B cell (primary cell): ENCODE data around the gene C1QTNF12. TPM values are rescaled to one million over a fixed set of nuclear protein-coding genes. Genes with fewer than 3 reads are reported as not detected.

ENCODE experiments used
- ATAC-seq: fragments of 200-7000 bp; cut with Tn5 transposase; one replicate; pipeline ENCODE4 v1.10.0; 2021; ENCODE audit warnings: low read depth, mild to moderate bottlenecking, moderate number of reproducible peaks, moderate library complexity
- CTCF ChIA-PET: fragments of 350-600 bp; sonication (Branson Sonifier 250); formaldehyde crosslinking; loops from one replicate; lab custom pipeline; 2021; ENCODE audit warnings: antibody characterized with exemption, inconsistent platforms; lab: Charles Lee
- POLR2A ChIA-PET: fragments of 350-600 bp; sonication (Branson Sonifier 250); formaldehyde crosslinking; loops from one replicate; lab custom pipeline; 2021; ENCODE audit warnings: antibody characterized with exemption; lab: Charles Lee
- DNase-seq: peaks from one replicate; pipeline ENCODE4 v3.0.0; 2013
- H2AFZ ChIP-seq: 2 replicates; pipeline ENCODE4 v1.6.1; 2012; ENCODE audit warnings: mild to moderate bottlenecking, low read depth, low read length; ENCODE audit not compliant: insufficient read depth, poor library complexity, severe bottlenecking
- H3K27ac ChIP-seq, 2 donors: 1 replicate in 1 of 2; 2 replicates in 1 of 2; pipeline ENCODE4 v1.5.1; 2012 to 2013; ENCODE audit warnings: low read length in 2 of 2, mild to moderate bottlenecking in 2 of 2, moderate library complexity in 1 of 2
- H3K27me3 ChIP-seq, 4 experiments: fragments of 200-600 bp in 1 of 4; sonication (generic) in 1 of 4; replicated peaks in 1 of 4; 1 replicate in 2 of 4; 2 replicates in 2 of 4; pipeline versions ENCODE4 v1.6.1 to v1.7.0; 2013 to 2016; ENCODE audit warnings: low read length in 3 of 4, mild to moderate bottlenecking in 2 of 4, mixed read lengths in 1 of 4, moderate library complexity in 1 of 4; ENCODE audit not compliant: insufficient read depth in 4 of 4, control insufficient read depth in 3 of 4; ENCODE audit errors: control extremely low read depth in 1 of 4
- H3K36me3 ChIP-seq, 2 experiments: replicated peaks in 1 of 2; 1 replicate in 1 of 2; 2 replicates in 1 of 2; pipeline versions ENCODE4 v1.6.1 to v1.7.1; 2013; ENCODE audit warnings: low read length in 1 of 2; ENCODE audit not compliant: insufficient read depth in 2 of 2, control insufficient read depth in 1 of 2; ENCODE audit errors: control extremely low read depth in 1 of 2, extremely low read depth in 1 of 2
- H3K4me1 ChIP-seq, 2 donors: fragments of 200-600 bp in 1 of 2; sonication (generic) in 1 of 2; 1 replicate in 1 of 2; 2 replicates in 1 of 2; pipeline versions ENCODE4 v1.5.1 to v1.6.1; 2013 to 2017; ENCODE audit warnings: low read length in 2 of 2; ENCODE audit not compliant: control insufficient read depth in 2 of 2, insufficient read depth in 2 of 2
- H3K4me2 ChIP-seq: replicated peaks from 2 replicates; pipeline ENCODE3; 2012; ENCODE audit warnings: mild to moderate bottlenecking, low read depth, low read length; ENCODE audit not compliant: poor library complexity, severe bottlenecking
- H3K4me3 ChIP-seq, 5 experiments: fragments of 200-600 bp in 1 of 5; sonication (generic) in 1 of 5; 1 replicate in 3 of 5; 2 replicates in 2 of 5; pipeline versions ENCODE4 v1.5.1 to v1.7.0; 2011 to 2016; ENCODE audit warnings: low read length in 4 of 5, mild to moderate bottlenecking in 4 of 5, low read depth in 2 of 5, control low read depth in 1 of 5, moderate library complexity in 1 of 5; ENCODE audit not compliant: insufficient read depth in 1 of 5; ENCODE audit errors: control extremely low read depth in 1 of 5, extremely low read depth in 1 of 5
- H3K79me2 ChIP-seq: fragments of 200-600 bp; sonication (generic); one replicate; pipeline ENCODE4 v1.6.0; 2016; ENCODE audit warnings: low read length; ENCODE audit not compliant: control insufficient read depth, insufficient read depth
- H3K9ac ChIP-seq: fragments of 200-600 bp; sonication (generic); 2 replicates; pipeline ENCODE4 v1.6.1; 2017; ENCODE audit warnings: mild to moderate bottlenecking, low read length, moderate library complexity
- H3K9me3 ChIP-seq, 3 donors: one replicate each; pipeline versions ENCODE4 v1.6.1 to v1.7.1; 2013; ENCODE audit warnings: low read length in 2 of 3; ENCODE audit not compliant: control insufficient read depth in 2 of 3, insufficient read depth in 1 of 3; ENCODE audit errors: control extremely low read depth in 1 of 3
- H4K20me1 ChIP-seq: 2 replicates; pipeline ENCODE4 v1.6.0; 2012; ENCODE audit warnings: mild to moderate bottlenecking, low read length; ENCODE audit not compliant: insufficient read depth, control insufficient read depth, poor library complexity, severe bottlenecking
- H3K27ac Mint-ChIP-seq: one replicate; pipeline ENCODE4 v1.8.0; 2021; ENCODE audit warnings: mixed read lengths
- H3K27me3 Mint-ChIP-seq: one replicate; pipeline ENCODE4 v1.8.0; 2021; ENCODE audit warnings: mixed read lengths
- H3K4me1 Mint-ChIP-seq: one replicate; pipeline ENCODE4 v1.8.0; 2021; ENCODE audit warnings: mixed read lengths
- H3K4me3 Mint-ChIP-seq: one replicate; pipeline ENCODE4 v1.8.0; 2021; ENCODE audit warnings: mixed read lengths
- H3K9me3 Mint-ChIP-seq: one replicate; pipeline ENCODE4 v1.8.0; 2022; ENCODE audit warnings: mixed read lengths; ENCODE audit not compliant: insufficient read depth
- CTCF ChIP-seq: fragments of 200-600 bp; IDR thresholded peaks from one replicate; pipeline ENCODE4 v1.8.0; 2022; ENCODE audit warnings: antibody characterized with exemption, mild to moderate bottlenecking
- EZH2 ChIP-seq: IDR thresholded peaks from 2 replicates; pipeline ENCODE4 v1.6.1; 2012; ENCODE audit warnings: borderline replicate concordance, low read depth, mild to moderate bottlenecking, moderate library complexity, low read length; ENCODE audit not compliant: insufficient read depth, poor library complexity, severe bottlenecking
- WGBS: methylation state at CpG from one replicate; pipeline ENCODE4 v1.1.5; 2013; ENCODE audit warnings: missing lambda C conversion rate; ENCODE audit not compliant: insufficient coverage; 5-methylcytosine and 5-hydroxymethylcytosine counted together
- intact Hi-C: fragments of 100-400 bp; cut with micrococcal nuclease; formaldehyde crosslinking; loops from one replicate; pipeline ENCODE4 v1.10.0; 2022
- polyA plus RNA-seq: library from polyadenylated mRNA; depleted of rRNA; stranded (reverse); fragments of >200 nt; gene quantifications from 2 replicates; pipeline ENCODE4 v1.2.3, GENCODE V29; 2012
- total RNA-seq, 2 donors: library from RNA; stranded (reverse); fragments of 120-200 nt in 1 of 2; gene quantifications; 1 replicate in 1 of 2; 2 replicates in 1 of 2; pipeline versions ENCODE4 v1.2.3 to v1.2.4, GENCODE V29; 2013 to 2022

The C1QTNF12 gene
- total and polyA plus RNA-seq, 2 donors (not counting 1 experiment from before 2014, with no cell fraction given): 1.2 to 3.2 TPM

GRCh38 chr1:1237874-1238701 is 8.4 kb downstream of the C1QTNF12 start:
- H2AFZ ChIP-seq: no peak overlapping the region
- H3K9ac ChIP-seq: no peak overlapping the region
- H3K4me3 Mint-ChIP-seq: peak overlapping the region; percentile 29
- H3K36me3 ChIP-seq: peaks cover 0 to 8% of the 10 kb centered on the region in 2 experiments
- H3K27ac Mint-ChIP-seq: no peak overlapping the region
- H3K4me1 Mint-ChIP-seq: peaks cover 24% of the 10 kb centered on the region
- peaks cover 16% of the 10 kb centered on the region for H3K79me2 ChIP-seq
- CTCF ChIA-PET: interaction anchor here (1.1 to 2.8 kb wide), 2 partner anchors 12 to 116 kb away, joined by 3 to 19 read pairs; no protein-coding TSS in a partner anchor
- H3K27ac ChIP-seq: no peak overlapping the region
- no peak for TF ChIP-seq EZH2
- TF ChIP-seq CTCF: no peak
- WGBS: 48% methylated on average over 48 of the region's 48 CpGs
- POLR2A ChIA-PET: interaction anchor here (1.6 kb wide), 1 partner anchor 116 kb away, joined by 3 read pairs; no protein-coding TSS in a partner anchor
- no peak overlapping the region for H3K4me3 ChIP-seq
- H3K9me3 ChIP-seq: peaks cover 0 to 5% (median 0%) of the 10 kb centered on the region in 3 donors
- H3K27me3 ChIP-seq: peaks cover 0 to 36% (median 8%) of the 10 kb centered on the region in 4 experiments
- intact Hi-C loops: loop anchor here (10.0 kb wide), 1 partner anchor 203 kb away; no protein-coding TSS in a partner anchor
- peaks cover 22% of the 10 kb centered on the region for H4K20me1 ChIP-seq
- H3K9me3 Mint-ChIP-seq: no peaks in the 10 kb centered on the region
- H3K4me2 ChIP-seq: peak overlapping the region; percentile 58
- DNase-seq (peak; percentile 58), ATAC-seq (peak; percentile 55)
- no peaks in the 10 kb centered on the region for H3K27me3 Mint-ChIP-seq
- peaks cover 19% of the 10 kb centered on the region in 2 donors for H3K4me1 ChIP-seq
